Activated CD4-positive, alpha-beta T cell treated with anti-CD3 and anti-CD28 coated beads, Interleukin-2, amount 50 U/mL, for 1 hour (primary cell): ENCODE data around the gene RARA.
A peak's percentile ranks its signal among the peaks of the same experiment; 100 is the strongest.

Experiments
- DNase-seq: peaks from one replicate; pipeline ENCODE4 v3.0.0-alpha.2; 2020

RARA gene

DNA sequence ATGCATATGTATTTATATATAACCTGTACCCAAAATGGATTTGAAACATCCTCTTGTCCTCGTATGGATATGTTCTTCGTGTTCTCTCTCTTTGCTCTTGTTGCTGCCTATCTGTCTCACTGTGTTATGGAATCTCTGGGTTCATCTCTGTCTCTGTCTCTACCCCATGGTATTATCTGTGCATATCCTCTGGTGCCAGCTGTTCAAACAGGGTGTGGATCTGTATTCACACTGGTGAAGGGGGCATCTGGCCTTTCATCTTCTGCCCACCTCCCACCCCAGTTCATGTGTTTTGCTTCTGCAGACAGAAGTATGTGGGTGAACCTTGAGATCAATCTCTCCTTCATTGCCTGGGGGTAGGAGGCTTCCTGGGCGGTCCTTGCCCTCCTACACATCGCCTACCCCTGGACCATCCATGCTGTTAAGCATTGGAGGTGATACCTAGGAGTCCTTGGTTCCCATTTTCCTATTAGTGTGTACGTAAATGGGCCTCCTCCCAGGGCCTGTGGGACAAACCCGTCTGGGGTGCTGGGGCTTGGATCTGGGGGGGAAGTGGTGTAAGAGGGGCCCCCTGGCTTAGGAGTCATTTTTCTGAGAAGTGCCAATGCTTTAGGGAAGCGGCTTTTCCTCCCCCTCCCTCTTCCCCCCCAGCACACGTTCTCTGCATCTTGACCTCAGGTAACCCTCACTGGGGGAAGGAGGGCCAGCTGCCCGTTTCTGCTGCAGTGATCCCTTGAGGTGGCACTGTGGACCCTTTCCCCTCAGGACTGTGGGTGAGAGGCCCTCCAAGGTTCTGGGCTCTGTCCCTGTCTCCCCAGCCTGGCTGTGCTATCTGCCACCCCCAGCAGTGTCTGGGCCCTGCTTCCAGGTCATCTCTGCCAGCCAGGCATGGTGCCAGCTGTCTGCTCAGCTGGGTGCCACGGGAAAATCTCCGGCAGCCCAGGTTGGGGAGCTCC, 21.1 kb downstream of the RARA start:
- DNase-seq, result no peak

DNA sequence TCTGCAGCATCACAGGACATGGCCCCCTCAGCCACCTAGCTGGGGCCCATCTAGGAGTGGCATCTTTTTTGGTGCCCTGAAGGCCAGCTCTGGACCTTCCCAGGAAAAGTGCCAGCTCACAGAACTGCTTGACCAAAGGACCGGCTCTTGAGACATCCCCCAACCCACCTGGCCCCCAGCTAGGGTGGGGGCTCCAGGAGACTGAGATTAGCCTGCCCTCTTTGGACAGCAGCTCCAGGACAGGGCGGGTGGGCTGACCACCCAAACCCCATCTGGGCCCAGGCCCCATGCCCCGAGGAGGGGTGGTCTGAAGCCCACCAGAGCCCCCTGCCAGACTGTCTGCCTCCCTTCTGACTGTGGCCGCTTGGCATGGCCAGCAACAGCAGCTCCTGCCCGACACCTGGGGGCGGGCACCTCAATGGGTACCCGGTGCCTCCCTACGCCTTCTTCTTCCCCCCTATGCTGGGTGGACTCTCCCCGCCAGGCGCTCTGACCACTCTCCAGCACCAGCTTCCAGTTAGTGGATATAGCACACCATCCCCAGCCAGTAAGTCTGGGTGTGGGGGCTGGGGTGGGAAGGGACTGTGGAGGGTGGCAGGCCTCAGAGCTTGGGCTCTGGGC, 22.0 kb downstream of the RARA start:
- no peak for DNase-seq

DNA sequence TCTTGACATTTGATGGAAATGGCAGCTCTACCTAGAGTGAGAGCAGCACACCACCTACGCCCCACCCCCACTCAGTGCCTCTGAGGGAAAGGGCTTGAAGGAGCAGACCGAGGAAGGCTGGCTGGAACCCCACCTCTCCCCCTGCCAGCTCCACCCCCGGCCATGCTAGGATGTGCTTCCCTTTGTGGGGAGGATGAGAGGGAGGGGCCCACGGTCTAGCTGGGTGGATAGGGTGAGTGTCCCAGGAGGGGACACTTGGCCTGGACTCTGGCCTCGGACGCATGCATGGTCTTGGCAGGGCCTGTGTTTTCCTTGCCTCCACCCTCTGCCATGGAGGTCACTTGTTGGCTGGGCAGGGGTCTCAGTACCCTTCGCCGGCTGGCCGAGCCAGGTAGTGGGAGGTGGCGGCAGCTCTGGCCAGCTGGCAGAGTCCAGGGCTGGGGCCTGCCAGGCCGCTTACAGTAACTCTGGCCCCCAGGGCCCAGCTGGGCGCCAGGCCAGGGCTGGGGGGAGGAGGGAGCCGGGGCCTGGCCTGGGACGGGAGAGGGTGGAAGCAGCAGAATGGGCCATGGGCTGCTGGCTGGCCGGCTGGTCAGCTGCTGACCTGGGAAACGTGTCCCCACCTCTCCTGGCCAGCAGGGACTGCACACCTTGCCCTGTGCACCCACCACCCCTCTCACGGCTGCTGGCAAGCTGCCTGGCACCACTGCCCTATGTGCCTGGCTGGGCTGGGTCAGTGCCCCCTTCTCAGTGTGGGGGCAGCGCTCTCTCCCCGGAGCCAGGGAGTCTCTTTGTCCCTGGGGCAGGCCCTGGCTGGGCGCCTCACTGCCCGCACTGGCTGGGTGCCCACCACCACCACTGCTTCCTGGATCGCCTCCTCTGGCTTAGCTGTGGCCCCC, 23.0 kb downstream of the RARA start:
- no peak for DNase-seq

DNA sequence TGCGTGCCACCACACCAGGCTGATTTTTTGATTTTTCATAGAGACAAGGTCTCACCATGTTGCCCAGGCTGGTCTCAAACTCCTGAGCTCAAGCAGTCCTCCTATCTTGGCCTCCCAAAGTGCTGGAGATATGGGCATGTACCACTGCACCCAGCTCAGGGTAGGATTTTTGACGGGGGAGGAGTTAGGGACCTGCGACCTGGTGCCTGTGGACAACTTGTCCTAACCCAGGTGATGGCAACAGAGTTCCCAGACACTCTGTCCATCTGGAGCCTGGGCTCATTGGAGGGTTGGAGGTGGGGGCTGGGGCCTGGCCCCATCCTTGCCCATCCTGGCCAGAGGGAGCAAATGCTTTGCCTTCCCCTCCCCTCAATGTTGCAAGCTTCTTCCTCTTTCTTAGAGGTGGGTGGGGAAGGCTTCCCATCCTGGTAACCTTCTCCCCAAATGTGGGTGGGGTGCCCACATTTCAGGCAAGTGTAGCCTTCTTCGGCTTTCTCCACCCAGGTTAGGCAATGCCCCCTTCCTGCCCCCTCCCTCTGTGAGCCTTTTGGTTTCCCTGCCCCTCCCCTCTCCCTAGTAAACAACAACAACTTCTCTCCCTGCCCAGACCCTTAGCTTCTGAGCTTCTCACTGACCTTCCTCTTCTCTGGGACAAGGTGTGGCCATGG, 24.9 kb downstream of the RARA start:
- no peak for DNase-seq

GRCh38 chr17:40335620-40336019, 26.6 kb downstream of the RARA start:
- no peak for DNase-seq

DNA sequence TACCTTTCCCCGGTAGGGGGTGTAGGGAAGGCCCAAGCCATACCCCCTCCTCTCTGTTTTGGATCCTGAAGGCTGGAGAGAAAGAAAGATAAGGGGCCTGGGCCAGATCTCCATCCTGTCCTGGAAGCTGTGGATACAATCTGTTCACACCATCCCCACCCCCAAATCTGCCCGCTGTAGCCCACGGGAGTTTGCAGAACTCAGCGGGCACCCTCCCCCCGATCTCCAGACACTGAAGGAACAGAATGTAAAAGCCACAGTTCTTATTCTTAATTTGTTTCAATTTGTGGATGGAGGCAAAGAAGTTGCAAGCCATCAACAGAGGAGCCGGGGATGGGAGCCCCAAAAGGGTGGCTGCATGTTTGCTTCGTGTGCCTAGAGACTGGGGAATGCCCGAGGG, 28.4 kb downstream of the RARA start:
- no peak for DNase-seq

DNA sequence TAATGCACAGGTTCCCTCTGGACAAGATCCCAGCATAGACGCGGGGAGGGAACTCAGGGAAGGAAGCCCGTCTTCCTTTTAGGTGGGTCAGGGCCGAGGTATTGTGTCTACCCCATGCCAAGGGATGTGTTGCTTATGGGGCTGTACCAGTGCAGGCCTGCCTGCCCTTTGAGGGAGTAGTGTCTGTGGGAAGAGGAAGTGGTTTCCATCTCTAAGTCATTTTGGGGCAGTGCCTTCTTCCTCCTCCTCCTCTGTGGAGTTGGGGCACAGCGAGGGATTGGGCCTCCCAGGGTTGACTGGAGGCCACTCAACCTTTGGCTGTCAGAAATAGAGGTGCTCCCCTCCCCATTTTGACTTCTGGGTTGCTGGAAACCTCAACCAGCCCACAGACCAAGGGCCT, 29.1 kb downstream of the RARA start:
- no peak for DNase-seq

DNA sequence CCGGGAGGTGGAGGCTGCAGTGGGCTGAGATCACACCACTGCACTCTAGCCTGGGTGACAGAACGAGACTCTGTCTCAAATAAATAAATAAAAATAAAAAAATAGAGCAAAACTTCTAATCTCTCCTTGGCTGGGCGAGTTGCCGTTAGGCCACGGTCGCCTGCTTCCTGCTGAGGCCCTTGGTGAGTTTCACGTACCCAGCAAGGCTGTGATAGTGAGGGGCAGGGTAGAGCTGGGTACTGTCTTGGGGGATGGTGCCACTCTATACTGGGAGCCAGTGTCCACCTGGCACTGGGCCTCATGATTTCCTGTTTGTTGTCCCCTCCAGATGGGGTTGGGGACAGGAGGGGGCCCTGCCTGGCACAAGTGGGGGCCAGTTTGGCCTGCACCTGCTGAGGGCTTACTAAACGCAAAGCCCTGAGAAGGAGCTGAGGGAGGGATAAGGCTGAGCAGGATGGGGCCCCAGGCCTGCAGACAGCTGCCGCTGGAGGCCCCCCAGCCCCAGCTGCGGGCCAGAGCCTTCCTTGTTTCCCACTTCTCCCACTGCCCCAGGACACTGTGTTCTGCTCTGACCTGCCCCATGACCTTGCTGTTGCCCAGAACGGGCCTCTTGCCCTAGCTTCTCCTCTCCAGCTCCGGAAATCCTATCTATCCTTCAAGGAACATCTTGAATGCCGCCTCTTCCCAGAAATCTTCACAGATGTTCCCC, 30.1 kb downstream of the RARA start:
- DNase-seq, result no peak

- no peak for DNase-seq
These were observed 31.3 kb downstream of the RARA start for GRCh38 chr17:40340327-40340726.

- DNase-seq, result peak; percentile 91
These were observed 32.2 kb downstream of the RARA start for GRCh38 chr17:40340880-40341807.

- DNase-seq, result peak; percentile 46
These were observed 33.0 kb downstream of the RARA start for GRCh38 chr17:40341808-40342503.

DNA sequence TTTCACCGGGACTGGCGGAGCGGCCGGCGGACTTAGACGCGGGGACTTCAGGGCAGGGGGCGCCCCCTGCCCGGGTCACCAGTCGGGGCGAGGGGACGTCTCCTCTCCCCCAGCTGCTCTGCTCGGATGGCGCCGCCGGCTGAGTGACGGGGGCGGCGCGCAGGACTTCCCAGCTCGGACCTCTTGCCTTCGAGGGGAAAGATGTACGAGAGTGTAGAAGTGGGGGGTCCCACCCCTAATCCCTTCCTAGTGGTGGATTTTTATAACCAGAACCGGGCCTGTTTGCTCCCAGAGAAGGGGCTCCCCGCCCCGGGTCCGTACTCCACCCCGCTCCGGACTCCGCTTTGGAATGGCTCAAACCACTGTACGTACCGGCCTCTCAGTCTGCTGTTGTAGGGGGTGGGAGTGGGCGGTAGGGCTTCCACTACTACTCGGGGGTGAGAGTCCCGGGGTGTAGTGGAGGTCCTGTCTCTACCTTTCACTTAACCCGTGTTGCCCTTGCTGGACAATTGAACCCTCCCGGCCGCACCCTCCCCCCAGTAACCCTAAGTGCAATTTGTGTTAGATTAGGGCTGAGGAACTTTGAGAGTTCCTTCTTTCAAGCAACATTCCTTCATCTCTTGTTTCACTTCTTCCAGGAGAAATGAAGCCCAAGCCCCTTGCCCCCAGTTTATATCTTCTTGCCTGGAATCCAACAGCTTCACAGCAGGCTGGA, 33.7 kb downstream of the RARA start:
- DNase-seq, result no peak

- DNase-seq, result no peak
These were observed 34.5 kb downstream of the RARA start for GRCh38 chr17:40343219-40344119.

DNA sequence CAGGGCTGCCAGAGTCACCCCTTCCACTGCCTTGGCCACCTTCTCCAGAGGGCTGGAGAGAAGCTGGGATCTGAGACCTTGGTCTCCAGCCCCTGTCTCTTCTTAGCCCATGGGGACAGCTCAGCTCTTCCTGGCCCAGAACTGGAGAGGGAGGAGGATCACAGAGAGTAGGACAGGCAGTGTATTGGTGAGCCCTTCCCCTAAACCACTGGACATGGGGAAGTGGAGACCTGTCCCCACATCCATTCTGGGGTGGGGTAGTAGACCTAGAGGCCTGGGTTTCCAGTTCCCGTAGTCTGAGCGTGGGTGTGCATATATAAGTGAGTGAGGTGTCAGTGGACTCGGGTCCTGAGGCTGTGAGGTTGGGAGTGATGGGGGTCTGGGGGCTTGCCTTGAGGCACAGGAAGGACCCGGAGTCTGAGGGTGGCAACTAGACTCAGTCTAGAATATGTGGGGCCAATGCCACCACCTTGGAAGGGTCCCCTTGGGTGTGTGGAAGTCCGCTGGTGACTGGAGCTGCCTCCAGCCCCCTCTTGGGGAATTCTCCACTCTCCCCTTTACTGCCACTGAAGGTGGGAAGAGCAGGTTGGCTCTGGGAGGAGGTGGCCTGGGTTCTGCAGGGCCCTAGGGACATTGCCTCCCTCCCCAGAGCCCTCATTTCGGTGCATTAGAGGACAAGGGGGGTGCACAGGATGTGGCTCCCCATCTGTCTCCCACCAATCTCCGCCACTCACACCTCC, 35.6 kb downstream of the RARA start:
- no peak for DNase-seq

- peak; percentile 40 for DNase-seq
These were observed 36.4 kb downstream of the RARA start for GRCh38 chr17:40345161-40345993.

- DNase-seq, result no peak
These were observed 37.2 kb downstream of the RARA start for GRCh38 chr17:40345994-40346764.
